ENCODE results near the gene TAF4. TPM values are rescaled to one million over a fixed set of nuclear protein-coding genes. Genes with fewer than 3 reads are reported as not detected.

TAF4 gene
- total RNA-seq, 4 donors from 2014 or later, result 13.9 to 22.0 (median 18.6) TPM

DNA sequence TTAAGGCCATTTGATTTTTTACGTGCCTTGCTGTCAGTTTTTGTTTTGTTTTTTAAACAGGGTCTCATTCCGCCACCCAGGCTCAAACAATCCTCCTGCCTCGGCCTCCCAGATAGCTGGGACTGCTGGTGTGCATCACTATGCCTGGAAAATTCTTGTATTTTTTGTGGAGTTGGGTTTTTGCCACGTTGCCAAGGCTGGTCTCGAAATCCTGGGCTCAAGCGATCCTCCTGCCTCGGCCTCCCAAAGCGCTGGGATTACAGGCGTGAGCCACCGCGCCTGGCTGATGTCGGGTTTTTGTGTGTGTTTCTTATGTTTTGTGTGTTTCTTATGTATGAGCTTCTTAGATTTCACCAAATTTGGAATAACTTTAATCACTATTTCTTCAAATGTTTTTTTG lies 104.8 kb downstream of the TAF4 start:
- Histone ChIP-seq H3K27ac (no peak overlapping the region), H3K9me3 (no peaks in the 10 kb centered on the region), H3K27me3 (peaks cover 7% of the 10 kb centered on the region), H3K36me3 (no peaks in the 10 kb centered on the region), H3K4me3 (replicated peaks in 1 of 3) (no peak overlapping the region), H3K4me1 (no peaks in the 10 kb centered on the region)
- intact Hi-C loops (cut with DNase I), result no loop called here
- DNase-seq, result no peak
- TF ChIP-seq, protein P1, sequence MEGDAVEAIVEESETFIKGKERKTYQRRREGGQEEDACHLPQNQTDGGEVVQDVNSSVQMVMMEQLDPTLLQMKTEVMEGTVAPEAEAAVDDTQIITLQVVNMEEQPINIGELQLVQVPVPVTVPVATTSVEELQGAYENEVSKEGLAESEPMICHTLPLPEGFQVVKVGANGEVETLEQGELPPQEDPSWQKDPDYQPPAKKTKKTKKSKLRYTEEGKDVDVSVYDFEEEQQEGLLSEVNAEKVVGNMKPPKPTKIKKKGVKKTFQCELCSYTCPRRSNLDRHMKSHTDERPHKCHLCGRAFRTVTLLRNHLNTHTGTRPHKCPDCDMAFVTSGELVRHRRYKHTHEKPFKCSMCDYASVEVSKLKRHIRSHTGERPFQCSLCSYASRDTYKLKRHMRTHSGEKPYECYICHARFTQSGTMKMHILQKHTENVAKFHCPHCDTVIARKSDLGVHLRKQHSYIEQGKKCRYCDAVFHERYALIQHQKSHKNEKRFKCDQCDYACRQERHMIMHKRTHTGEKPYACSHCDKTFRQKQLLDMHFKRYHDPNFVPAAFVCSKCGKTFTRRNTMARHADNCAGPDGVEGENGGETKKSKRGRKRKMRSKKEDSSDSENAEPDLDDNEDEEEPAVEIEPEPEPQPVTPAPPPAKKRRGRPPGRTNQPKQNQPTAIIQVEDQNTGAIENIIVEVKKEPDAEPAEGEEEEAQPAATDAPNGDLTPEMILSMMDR (IDR thresholded peaks at IDR 0.05), result no peak
- TF ChIP-seq POLR2A (IDR thresholded peaks at IDR 0.05), result no peak
- 89 to 96% methylated on average over 12 of the region's 12 CpGs for WGBS, 2 donors

DNA sequence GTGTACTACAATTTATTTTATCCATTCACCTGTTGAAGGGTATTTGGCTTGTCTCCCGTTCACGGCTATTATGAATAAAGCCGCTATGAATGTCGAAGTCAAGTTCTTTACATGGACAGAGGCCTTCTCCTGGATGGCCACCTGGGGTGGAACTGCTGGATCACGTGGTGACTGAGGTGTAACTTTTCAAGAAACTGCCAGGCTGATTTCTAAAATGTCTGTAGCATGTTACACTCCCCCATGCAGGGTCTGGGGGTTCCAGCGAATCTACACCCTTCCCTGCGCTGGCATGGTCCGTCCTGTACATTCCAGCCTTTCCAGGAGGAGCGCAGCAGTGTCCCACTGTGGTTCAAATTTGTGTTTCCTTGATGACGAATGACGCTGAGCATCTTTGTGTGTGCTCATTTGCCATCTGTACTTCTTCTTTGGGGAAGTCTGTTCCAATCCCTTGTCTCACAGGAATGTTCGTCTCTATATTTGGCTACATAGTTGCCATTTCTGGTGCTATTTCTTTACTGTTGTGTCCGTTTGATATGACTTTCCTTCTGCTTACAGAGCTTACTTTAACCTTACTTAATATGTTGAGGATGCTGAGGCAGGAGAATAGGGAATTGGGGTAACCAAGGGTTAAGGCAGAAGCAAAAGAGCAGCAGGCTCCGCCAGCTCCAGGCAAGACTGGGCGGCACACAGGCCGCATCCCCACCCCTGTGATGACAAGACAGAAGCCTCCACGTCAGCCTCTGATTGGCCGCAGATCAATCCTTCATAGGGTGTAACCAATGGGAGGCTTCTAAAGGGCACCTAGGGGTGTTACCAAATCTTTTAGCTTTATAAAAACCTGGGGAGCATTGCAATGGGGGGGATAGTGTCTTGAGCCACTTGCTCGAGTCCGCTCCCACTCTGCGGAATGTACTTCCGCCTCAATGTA lies 106.6 kb downstream of the TAF4 start:
- H3K4me3 ChIP-seq (replicated peaks in 1 of 3), result no peak overlapping the region
- no peaks in the 10 kb centered on the region for H3K27me3 ChIP-seq
- no peak overlapping the region for H3K27ac ChIP-seq
- intact Hi-C loops (cut with DNase I), result no loop called here
- H3K36me3 ChIP-seq, result no peaks in the 10 kb centered on the region
- TF ChIP-seq, protein P1 (IDR thresholded peaks at IDR 0.05), result no peak
- no peak for TF ChIP-seq POLR2A (IDR thresholded peaks at IDR 0.05)
- 75 to 78% methylated on average over 22 of the region's 22 CpGs for WGBS, 2 donors
- H3K4me1 ChIP-seq, result no peaks in the 10 kb centered on the region
- H3K9me3 ChIP-seq, result no peaks in the 10 kb centered on the region
- DNase-seq, result no peak

DNA sequence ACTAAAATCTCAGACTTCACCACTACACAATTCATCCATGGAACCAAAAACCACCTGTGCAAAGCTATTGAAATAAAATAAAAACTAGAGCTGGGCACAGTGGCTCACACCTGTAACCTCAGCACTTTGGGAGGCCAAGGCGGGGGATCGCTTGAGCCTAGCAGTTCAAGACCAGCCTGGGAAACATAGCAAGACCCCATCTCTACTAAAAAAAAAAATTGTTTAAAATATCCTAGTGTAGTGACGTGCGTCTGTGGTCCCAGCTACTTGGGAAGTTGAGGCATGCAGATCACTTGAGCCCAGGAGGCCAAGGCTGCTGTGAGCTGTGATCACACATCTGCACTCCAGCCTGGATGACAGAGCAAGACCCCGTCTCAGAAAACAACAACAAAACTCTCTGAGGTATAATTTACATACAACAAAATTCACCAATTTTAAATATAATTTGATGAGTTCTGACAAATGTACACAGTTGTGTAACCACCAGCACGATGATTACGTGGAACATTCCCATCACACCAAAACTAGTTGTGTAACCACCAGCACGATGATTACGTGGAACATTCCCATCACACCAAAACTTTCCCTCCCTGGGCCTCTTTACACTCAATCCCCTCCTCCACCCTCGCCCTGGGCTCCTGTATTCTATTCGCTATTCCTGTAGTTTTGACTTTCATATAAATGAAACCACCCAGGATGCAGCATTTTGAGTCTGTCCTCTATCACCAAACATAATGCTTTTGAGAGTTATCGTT lies 107.5 kb downstream of the TAF4 start:
- DNase-seq, result no peak
- H3K27me3 ChIP-seq, result no peaks in the 10 kb centered on the region
- intact Hi-C loops (cut with DNase I), result no loop called here
- no peaks in the 10 kb centered on the region for H3K9me3 ChIP-seq
- no peak overlapping the region for H3K27ac ChIP-seq
- TF ChIP-seq POLR2A (IDR thresholded peaks at IDR 0.05), result no peak
- TF ChIP-seq, protein P1 (IDR thresholded peaks at IDR 0.05), result no peak
- H3K4me1 ChIP-seq, result no peaks in the 10 kb centered on the region
- H3K4me3 ChIP-seq (replicated peaks in 1 of 3), result no peak overlapping the region
- 78 to 83% methylated on average over 12 of the region's 12 CpGs for WGBS, 2 donors
- H3K36me3 ChIP-seq, result no peaks in the 10 kb centered on the region

DNA sequence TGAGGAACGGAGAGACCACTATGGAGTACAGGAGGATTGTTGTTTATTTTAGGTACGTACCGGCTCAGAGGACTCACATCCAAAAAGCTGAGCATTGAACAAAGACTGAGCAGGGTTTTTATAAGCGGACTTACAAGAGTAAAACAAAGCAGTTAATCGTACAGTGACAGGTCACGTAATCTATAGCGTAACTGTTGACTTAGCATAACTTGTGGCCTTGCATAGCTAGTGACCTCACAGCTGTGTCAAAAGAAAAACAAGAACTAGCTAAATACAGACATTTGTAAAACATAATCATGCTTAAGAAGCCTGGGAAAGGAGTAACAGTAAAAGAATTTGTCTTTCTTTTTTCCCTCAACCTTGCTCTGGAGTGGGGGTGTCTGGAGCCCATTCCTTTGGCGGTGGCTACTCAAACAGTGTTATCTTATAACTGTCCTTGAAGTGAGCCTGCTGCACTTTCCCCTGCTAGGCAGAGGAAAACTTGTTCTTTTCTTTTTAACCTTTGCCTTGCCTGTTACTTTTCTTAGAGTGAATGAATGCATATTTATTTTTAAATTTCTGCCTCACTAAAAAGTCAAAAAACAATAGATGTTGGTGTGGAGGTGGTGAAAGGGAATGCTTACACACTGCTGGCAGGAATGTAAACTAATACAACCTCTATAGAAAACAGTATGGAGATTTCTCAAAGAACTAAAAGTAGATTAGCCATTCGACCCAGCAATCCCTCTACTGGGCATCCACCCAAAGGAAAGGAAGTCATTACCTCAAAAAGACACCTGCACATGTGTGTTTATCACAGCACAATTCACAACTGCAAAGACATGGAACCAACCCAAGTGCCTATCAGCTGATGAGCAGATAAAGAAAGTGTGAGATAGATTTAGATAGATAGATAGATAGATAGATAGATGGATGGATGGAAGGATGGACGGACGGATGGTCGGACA lies 109.0 kb downstream of the TAF4 start:
- Histone ChIP-seq H3K4me3 (replicated peaks in 1 of 3) (no peak overlapping the region), H3K27me3 (no peaks in the 10 kb centered on the region), H3K4me1 (no peaks in the 10 kb centered on the region), H3K36me3 (no peaks in the 10 kb centered on the region), H3K9me3 (no peaks in the 10 kb centered on the region), H3K27ac (no peak overlapping the region)
- intact Hi-C loops (cut with DNase I), result no loop called here
- TF ChIP-seq, protein P1 (IDR thresholded peaks at IDR 0.05), result no peak
- TF ChIP-seq POLR2A (IDR thresholded peaks at IDR 0.05), result no peak
- 30 to 37% methylated on average over 12 of the region's 12 CpGs for WGBS, 2 donors
- DNase-seq, result no peak

All from thyroid gland (tissue), 4 donors.